NCI-H2196 treated with DMSO at 0.1 percent for 48 hours (cell line): ENCODE data around the gene ME3.

ENCODE experiments used
- DNase-seq: peaks from one replicate; lab custom pipeline; 2025; ENCODE audit not compliant: unreplicated experiment; lab: John Stamatoyannopoulos, UW

The ME3 gene

GRCh38 chr11:86497310-86497709, 175.1 kb downstream of the ME3 start:
- no peak for DNase-seq

- DNase-seq = no peak
Measured at GRCh38 chr11:86495351-86495750, 177.1 kb downstream of the ME3 start.

GRCh38 chr11:86492370-86493010, 179.9 kb downstream of the ME3 start:
- DNase-seq = no peak

- DNase-seq = no peak
Measured at GRCh38 chr11:86491027-86491426, 181.4 kb downstream of the ME3 start.

GRCh38 chr11:86490582-86490981, 181.8 kb downstream of the ME3 start:
- DNase-seq = no peak

DNA sequence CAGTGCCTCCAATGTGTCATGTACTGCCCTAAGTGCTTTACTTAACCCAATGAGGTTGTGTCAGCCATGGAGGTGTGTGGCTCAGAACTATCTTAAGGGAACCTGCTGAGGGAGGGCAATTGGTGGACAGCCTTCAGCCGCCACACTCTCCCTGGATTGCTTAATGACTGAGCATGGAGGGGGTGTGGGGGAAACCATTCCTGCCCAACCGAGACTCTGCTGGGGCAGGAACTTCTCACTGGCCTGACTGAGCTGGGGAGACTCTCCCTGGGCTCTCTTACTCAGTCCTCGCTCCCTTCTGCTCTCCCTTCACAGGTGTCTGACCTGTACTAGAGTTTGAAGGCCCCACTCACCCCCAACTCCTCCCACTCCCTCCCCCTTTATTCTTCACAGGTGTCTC, 183.0 kb downstream of the ME3 start:
- DNase-seq = no peak

- no peak for DNase-seq
Measured at GRCh38 chr11:86488553-86488952, 183.9 kb downstream of the ME3 start.

GRCh38 chr11:86487671-86488070, 184.7 kb downstream of the ME3 start:
- DNase-seq = no peak

GRCh38 chr11:86486261-86487030, 186.0 kb downstream of the ME3 start:
- no peak for DNase-seq

GRCh38 chr11:86484795-86485166, 187.6 kb downstream of the ME3 start:
- DNase-seq = no peak

GRCh38 chr11:86483940-86484794, 188.2 kb downstream of the ME3 start:
- no peak for DNase-seq

DNA sequence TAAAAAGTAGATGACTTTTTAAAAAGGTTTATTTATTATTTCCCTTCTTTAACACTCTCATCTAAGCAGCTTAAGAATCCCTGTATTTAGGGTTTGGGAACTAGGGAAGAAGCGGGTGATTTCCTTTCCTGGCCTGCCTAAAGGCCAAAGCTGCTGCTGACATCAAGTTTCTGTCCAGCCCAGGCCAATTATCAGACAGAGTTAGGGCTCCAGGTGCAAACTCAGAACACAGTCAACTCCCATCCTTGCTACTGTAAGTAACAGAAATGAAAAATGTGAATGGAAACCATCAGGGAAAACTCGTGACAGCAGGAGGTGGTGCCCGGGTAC, 188.8 kb downstream of the ME3 start:
- no peak for DNase-seq

- DNase-seq = no peak
Measured at GRCh38 chr11:86482692-86483091, 189.7 kb downstream of the ME3 start.

GRCh38 chr11:86481399-86481798, 191.0 kb downstream of the ME3 start:
- no peak for DNase-seq

GRCh38 chr11:86478348-86478747, 194.1 kb downstream of the ME3 start:
- DNase-seq = no peak

DNA sequence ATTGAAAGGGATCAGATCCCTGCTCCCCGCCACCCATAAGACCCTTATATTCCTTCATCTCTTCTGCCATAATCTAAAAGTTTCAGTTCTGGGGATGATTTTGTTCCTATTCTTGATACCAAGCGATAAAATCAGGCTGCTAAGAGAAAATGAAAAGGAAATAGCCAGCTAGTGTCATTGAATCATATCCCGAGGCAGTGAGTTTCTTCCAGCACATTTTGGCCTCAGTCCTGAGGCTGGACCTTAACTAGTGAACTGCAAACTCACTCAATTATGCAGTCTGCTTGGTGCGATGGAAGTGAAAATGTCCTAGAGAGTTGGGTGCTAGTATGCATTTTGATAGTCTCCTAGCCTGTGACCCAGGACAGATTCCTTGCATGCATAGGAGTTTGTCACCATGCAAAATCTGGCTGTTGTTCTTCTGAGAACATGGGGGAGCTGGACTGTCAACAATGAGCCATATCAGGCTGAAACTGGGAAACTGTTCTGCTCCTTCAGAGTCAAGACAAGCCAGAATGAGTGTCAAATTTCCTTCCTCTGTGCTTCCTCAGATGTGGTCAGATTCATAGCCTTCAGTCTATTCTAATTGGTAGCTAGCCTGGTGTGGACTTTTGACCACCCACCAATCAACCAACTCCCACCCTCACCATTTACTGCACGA, 194.8 kb downstream of the ME3 start:
- DNase-seq = no peak

GRCh38 chr11:86476109-86476861, 196.1 kb downstream of the ME3 start:
- no peak for DNase-seq

DNA sequence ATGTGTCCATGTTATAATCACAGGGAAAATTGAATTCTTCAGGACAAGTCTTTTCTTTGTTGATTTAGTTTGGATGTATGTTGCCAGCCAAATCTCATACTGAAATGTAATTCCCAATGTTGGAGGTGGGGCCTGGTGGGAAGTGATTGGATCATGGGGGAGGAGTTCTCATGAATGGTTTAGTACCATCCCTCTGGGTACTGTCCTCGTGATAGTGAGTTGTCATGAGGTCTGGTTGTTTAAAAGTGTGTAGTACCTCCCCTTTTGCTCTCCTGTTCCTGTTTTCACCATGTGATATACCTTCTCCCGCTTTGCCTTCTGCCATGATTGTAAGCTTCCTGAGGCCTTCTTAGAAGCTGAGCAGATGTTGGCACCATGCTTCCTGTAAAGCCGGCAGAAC, 197.4 kb downstream of the ME3 start:
- DNase-seq = no peak

DNA sequence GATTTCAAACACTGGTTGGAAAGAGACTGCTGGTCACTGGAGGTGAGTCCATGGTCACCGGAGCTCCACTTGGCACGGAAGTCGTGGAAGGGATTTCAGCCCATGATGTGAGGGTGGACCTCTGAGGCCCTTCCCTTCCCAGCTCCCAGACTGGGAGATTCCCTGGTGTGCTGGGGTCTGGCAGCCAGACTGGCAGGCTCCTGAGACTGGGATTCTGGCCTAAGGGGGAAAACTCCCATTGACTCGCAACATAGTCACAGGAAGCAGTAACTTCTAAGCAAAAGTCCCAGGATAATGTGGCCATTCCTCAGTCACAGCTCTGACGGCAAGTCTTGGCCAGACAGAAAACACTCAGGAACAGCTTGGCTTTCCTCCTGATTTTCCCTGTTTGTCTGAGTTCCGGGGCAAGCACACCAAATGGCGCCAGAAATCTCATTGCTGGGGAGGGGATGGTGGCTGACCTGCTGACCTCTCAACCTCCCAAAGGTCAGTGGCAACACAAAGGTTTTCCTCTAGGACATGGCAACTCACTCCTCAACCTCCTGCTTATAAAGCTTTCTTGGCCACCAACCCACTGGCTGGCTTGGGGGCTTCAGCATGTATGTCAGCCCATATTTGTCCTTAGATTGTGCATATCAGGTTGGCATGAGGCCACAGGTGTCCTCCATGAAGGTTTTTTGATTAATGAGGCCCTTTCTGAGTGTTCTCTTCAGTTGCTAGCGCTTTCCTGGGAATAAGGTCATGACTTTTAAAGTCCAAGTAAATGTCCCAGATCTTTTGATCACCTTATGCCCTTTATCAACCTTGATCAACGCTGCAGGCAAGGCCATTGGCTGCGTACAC, 198.2 kb downstream of the ME3 start:
- no peak for DNase-seq
